Testis (tissue), 2 donors: ENCODE data around the gene ANKRD31.
"Not testable (repeated sequence)": the region's sequence is repeated elsewhere in the genome, so short reads cannot be mapped to it uniquely, and the experiment has no call there.

Experiments
- CTCF ChIP-seq, 3 experiments: fragments of 450-650 bp in 2 of 3; fragments of 200-600 bp in 1 of 3; sonication (generic) in 1 of 3; IDR thresholded peaks; one replicate each; pipeline ENCODE4 v1.5.1; 2016 to 2019; ENCODE audit warnings: antibody characterized with exemption in 3 of 3, mild to moderate bottlenecking in 2 of 3, moderate library complexity in 1 of 3
- POLR2A ChIP-seq: fragments of 450-650 bp; IDR thresholded peaks from one replicate; pipeline ENCODE4 v1.6.1; 2017; ENCODE audit warnings: antibody characterized with exemption, mild to moderate bottlenecking, moderate library complexity

GRCh38 chr5:75174872-75175271 is 61.8 kb downstream of the ANKRD31 start:
- not testable (repeated sequence) for TF ChIP-seq CTCF (IDR thresholded peaks at IDR 0.05); POLR2A
